HG02588 (cell line): ENCODE results near the gene NFKBIE.

Experiments used
- ATAC-seq: cut with Tn5 transposase; IDR thresholded peaks from one replicate; pipeline ENCODE4 v1.9.1; 2021; ENCODE audit warnings: mild to moderate bottlenecking, moderate library complexity; ENCODE audit not compliant: unreplicated experiment

NFKBIE gene

GRCh38 chr6:44217332-44218143 lies 47.8 kb downstream of the NFKBIE start:
- ATAC-seq, result no peak

GRCh38 chr6:44216677-44217331 lies 48.5 kb downstream of the NFKBIE start, which contains the start of gene MYMX:
TSS of gene MYMX (plus strand) at chr6:44216926. CDS start at chr6:44217472, 546 bp downstream.
- no peak for ATAC-seq

- no peak for ATAC-seq
Measured at GRCh38 chr6:44214307-44214706, 51.0 kb downstream of the NFKBIE start.

GRCh38 chr6:44211284-44211683 lies 54.1 kb downstream of the NFKBIE start:
- no peak for ATAC-seq
